ENCODE results near the gene LRRC4B. TPM values are rescaled to one million over a fixed set of nuclear protein-coding genes. Genes with fewer than 3 reads are reported as not detected.
"Not testable (repeated sequence)": the region's sequence is repeated elsewhere in the genome, so short reads cannot be mapped to it uniquely, and the experiment has no call there.

LRRC4B gene, protein sequence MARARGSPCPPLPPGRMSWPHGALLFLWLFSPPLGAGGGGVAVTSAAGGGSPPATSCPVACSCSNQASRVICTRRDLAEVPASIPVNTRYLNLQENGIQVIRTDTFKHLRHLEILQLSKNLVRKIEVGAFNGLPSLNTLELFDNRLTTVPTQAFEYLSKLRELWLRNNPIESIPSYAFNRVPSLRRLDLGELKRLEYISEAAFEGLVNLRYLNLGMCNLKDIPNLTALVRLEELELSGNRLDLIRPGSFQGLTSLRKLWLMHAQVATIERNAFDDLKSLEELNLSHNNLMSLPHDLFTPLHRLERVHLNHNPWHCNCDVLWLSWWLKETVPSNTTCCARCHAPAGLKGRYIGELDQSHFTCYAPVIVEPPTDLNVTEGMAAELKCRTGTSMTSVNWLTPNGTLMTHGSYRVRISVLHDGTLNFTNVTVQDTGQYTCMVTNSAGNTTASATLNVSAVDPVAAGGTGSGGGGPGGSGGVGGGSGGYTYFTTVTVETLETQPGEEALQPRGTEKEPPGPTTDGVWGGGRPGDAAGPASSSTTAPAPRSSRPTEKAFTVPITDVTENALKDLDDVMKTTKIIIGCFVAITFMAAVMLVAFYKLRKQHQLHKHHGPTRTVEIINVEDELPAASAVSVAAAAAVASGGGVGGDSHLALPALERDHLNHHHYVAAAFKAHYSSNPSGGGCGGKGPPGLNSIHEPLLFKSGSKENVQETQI
- total RNA-seq = 5.2 TPM

DNA sequence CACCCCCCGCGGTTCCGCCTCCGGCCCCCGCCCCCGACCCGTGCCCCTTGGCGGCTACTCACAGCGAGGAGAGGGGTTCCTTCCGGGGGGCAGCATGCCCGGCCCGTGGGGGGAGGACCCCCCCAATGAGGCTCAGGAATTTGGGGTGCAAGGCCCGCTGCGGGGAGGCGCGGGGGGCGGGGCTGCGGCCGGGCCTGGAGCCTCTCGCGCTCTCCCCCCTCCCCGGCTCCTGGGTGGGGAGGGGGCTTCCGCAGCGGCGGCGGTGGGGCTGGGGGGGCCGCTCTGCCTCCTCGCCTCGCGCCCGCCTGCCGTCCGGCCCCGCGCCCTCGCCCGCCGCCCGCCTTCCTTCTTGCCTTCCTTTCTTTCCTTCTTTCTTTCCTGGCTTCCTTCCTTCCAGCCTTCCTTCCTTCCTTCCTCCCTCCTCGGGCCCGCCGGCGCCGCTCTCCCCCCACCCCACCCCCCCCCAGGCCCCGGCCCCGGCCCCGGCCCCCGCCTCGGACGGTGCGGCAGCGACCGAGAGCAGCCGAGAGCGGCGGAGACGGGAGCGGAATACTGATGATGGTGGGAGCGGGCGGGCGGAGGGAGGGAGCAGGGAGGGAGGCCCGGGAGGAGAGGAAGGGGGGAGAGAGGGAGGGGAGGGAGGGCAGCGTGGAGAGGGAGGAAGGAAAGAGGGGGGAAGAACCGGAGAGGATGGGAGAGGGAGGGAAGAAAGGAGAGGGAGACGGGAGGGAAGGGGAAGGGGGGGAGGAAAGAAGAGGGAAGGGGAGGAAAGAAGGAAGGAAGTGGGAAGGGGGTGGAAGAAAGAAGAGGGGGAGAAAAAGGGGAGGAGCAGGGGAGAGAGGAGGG lies at the start of gene LRRC4B:
LRRC4B (minus strand) TSS at position 554 of the 846 bp plus-strand sequence. CDS start 19,597 bp downstream, outside the sequence.
- no peaks in the 10 kb centered on the region for H3K4me1 ChIP-seq (ENCODE audit: control insufficient read depth in 3 of 3, insufficient read depth in 3 of 3, low read length in 3 of 3)
- H3K9ac ChIP-seq (ENCODE audit: low read depth in 1 of 3, low read length in 3 of 3) = no peak within 1 kb of the TSS
- H3K36me3 ChIP-seq (ENCODE audit: control insufficient read depth in 3 of 3, insufficient read depth in 3 of 3, low read length in 3 of 3) = no peaks in the 10 kb centered on the region
- H3K9me3 ChIP-seq (ENCODE audit: control insufficient read depth in 3 of 3, low read length in 3 of 3) = no peaks in the 10 kb centered on the region
- peaks cover 49 to 59% (median 49%) of the 10 kb centered on the region in 3 donors for H3K27me3 ChIP-seq (ENCODE audit: control insufficient read depth in 3 of 3, insufficient read depth in 3 of 3, low read length in 3 of 3)
- H3K27ac ChIP-seq (ENCODE audit: low read depth, low read length) = no peak within 1 kb of the TSS
- H3K4me3 ChIP-seq (ENCODE audit: low read length in 3 of 3) = no peak within 1 kb of the TSS

DNA sequence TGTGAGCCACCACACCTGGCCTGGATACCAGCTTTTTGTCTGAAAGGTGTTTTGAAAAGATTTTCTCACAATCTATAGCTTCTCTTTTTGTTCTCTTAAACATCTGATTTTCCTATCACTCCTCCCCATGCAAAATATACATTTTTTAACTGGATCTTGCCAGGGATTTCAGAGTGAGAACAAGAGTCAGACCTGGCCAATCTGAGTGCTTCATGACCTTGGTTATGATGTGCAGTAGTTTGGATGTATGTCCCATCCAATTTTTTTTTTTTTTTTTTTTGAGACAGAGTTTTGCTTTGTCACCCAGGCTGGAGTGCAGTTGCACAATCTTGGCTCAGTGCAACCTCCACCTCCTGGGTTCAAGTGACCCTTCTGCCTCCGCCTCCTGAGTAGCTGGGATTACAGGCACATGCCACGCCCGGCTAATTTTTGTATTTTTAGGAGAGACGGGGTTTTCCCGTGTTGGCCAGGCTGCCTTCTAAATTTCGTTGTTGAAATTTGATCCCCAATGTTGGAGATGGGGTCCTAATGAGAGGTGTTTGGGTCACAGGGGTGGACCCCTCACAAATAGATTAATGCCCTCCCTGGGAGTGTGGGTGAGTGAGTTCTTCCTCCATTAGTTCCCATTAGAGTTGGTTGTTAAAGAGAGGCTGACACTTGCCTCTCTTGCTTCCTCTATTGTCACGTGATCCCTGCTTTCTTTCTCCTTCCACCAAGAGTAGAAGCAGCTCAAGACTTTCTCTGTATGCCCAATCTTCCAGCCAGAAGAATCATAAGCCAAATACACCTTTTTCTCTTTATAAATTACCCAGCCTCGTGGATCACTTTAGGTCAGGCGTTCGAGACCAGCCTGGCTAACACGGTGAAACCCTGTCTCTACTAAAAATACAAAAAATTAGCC lies 44.5 kb upstream of the LRRC4B start:
- not testable (repeated sequence) for H3K9me3 ChIP-seq (ENCODE audit: control insufficient read depth in 3 of 3, low read length in 3 of 3); H3K27me3 ChIP-seq (ENCODE audit: control insufficient read depth in 3 of 3, insufficient read depth in 3 of 3, low read length in 3 of 3); H3K4me3 ChIP-seq (ENCODE audit: low read length in 3 of 3); H3K4me1 ChIP-seq (ENCODE audit: control insufficient read depth in 3 of 3, insufficient read depth in 3 of 3, low read length in 3 of 3); H3K9ac ChIP-seq (ENCODE audit: low read depth in 1 of 3, low read length in 3 of 3); H3K36me3 ChIP-seq (ENCODE audit: control insufficient read depth in 3 of 3, insufficient read depth in 3 of 3, low read length in 3 of 3); H3K27ac ChIP-seq (ENCODE audit: low read depth, low read length)

DNA sequence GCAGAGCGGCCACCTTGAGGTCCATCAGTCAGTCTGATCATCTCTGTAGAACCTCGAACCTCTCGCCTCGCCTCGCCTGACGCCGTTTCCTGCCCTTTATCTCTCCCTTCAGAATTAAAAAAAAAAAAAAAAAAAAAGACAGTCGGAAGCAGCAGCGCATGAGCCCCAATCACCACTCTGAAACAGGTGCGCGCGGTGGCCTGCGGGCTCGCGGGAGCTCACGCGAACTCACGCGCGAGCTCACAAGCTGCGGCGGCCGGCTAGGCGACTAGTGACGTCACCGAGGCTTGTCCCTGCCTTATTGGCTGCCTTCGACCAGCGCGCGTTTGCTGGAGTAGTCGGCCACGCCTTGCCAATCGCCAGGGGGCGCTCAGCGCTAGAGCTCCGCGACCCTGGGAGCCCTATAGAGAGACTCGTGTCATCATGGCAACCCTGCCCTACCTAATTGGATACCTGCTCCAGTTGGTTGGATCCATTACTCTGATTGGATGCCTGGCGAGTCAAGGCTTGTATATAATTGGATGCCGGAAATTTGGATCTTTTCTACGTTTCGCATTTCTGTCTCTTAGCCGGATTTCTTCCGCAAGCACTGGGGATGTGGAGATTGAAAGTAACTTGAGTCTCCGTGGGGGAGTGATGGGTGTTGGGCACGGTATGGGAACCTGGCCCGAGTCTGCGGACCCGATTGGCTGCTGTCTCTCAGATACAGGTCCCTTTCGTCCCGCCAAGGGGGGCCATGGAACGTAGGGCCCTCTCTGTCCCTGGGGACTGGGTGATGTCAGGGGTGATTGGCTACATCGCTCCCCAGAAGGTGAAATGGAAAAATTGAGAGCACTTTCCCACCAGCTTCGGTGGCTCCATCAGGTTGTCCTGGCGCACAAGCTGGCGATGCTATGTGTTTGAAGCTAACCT lies 39.9 kb upstream of the LRRC4B start:
- peaks cover 13 to 19% (median 14%) of the 10 kb centered on the region in 3 donors for H3K27me3 ChIP-seq (ENCODE audit: control insufficient read depth in 3 of 3, insufficient read depth in 3 of 3, low read length in 3 of 3)
- H3K27ac ChIP-seq (ENCODE audit: low read depth, low read length) = no peak overlapping the region
- no peak overlapping the region for H3K4me3 ChIP-seq (ENCODE audit: low read length in 3 of 3)
- H3K9ac ChIP-seq (ENCODE audit: low read depth in 1 of 3, low read length in 3 of 3) = no peak overlapping the region
- H3K36me3 ChIP-seq (ENCODE audit: control insufficient read depth in 3 of 3, insufficient read depth in 3 of 3, low read length in 3 of 3) = no peaks in the 10 kb centered on the region
- peaks cover 0 to 4% (median 0%) of the 10 kb centered on the region in 3 donors for H3K9me3 ChIP-seq (ENCODE audit: control insufficient read depth in 3 of 3, low read length in 3 of 3)
- no peaks in the 10 kb centered on the region for H3K4me1 ChIP-seq (ENCODE audit: control insufficient read depth in 3 of 3, insufficient read depth in 3 of 3, low read length in 3 of 3)

DNA sequence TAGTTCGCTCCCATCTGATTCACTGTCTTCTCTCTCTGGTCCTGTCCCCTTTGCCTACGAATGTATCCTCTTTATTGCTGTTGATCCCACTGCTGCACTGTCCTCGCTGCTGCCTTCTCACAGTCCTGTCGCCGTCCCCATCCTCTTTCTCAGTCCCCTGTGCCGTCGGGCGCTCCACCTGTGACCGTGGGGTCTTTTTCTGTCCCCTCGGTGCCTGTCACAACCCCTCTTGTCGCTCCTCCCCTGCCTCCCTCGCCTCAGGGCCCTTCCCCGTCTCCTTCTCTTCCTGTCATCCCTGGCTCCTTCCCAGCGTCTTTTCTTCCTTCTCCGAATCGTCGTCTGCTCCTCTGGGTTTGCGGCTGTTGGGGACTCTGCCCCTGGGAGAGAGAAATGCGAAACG lies 39.2 kb upstream of the LRRC4B start:
- Histone ChIP-seq H3K4me1 (ENCODE audit: control insufficient read depth in 3 of 3, insufficient read depth in 3 of 3, low read length in 3 of 3) (no peaks in the 10 kb centered on the region), H3K36me3 (ENCODE audit: control insufficient read depth in 3 of 3, insufficient read depth in 3 of 3, low read length in 3 of 3) (no peaks in the 10 kb centered on the region), H3K27me3 (ENCODE audit: control insufficient read depth in 3 of 3, insufficient read depth in 3 of 3, low read length in 3 of 3) (peaks cover 19 to 22% (median 19%) of the 10 kb centered on the region in 3 donors), H3K4me3 (ENCODE audit: low read length in 3 of 3) (no peak overlapping the region), H3K27ac (ENCODE audit: low read depth, low read length) (no peak overlapping the region), H3K9me3 (ENCODE audit: control insufficient read depth in 3 of 3, low read length in 3 of 3) (peaks cover 0 to 4% (median 0%) of the 10 kb centered on the region in 3 donors), H3K9ac (ENCODE audit: low read depth in 1 of 3, low read length in 3 of 3) (no peak overlapping the region)

DNA sequence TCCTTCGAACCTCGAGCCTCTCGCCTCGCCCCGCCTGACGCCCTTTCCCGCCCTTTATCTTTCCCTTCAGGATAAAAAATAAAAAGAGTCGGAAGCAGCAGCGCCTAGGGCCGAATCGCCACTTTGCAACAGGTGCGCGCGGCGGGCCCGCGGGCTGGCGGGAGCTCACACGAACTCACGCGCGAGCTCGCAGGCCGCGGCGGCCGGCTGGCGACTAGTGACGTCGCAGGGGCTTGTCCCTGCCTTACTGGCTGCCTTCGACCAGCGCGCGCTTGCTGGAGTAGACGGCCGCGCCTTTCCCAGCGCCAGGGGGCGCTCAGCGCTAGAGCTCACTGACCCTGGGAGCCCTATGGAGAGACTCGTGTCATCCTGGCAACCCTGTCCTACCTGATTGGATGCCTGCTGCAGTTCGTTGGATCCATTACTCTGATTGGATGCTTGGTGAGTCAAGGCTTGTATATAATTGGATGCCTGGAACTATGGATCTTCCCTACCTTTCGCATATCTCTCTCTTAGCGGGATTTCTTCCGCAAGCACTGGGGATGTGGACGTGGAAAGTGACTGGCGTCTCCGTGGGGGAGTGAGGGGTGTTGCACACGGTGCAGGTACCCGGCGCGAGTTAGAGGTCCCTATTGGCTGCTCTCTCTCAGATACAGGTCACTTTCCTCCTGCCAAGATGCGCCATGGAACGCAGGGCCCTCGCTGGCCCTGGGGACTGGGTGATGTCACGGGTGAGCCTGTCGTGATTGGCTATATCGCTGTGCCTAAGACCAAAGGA lies 38.0 kb upstream of the LRRC4B start:
- not testable (repeated sequence) for H3K4me3 ChIP-seq (ENCODE audit: low read length in 3 of 3); H3K9ac ChIP-seq (ENCODE audit: low read depth in 1 of 3, low read length in 3 of 3); H3K27ac ChIP-seq (ENCODE audit: low read depth, low read length); H3K4me1 ChIP-seq (ENCODE audit: control insufficient read depth in 3 of 3, insufficient read depth in 3 of 3, low read length in 3 of 3); H3K9me3 ChIP-seq (ENCODE audit: control insufficient read depth in 3 of 3, low read length in 3 of 3); H3K36me3 ChIP-seq (ENCODE audit: control insufficient read depth in 3 of 3, insufficient read depth in 3 of 3, low read length in 3 of 3)
- peaks cover 20 to 30% (median 22%) of the 10 kb centered on the region in 3 donors for H3K27me3 ChIP-seq (ENCODE audit: control insufficient read depth in 3 of 3, insufficient read depth in 3 of 3, low read length in 3 of 3)

DNA sequence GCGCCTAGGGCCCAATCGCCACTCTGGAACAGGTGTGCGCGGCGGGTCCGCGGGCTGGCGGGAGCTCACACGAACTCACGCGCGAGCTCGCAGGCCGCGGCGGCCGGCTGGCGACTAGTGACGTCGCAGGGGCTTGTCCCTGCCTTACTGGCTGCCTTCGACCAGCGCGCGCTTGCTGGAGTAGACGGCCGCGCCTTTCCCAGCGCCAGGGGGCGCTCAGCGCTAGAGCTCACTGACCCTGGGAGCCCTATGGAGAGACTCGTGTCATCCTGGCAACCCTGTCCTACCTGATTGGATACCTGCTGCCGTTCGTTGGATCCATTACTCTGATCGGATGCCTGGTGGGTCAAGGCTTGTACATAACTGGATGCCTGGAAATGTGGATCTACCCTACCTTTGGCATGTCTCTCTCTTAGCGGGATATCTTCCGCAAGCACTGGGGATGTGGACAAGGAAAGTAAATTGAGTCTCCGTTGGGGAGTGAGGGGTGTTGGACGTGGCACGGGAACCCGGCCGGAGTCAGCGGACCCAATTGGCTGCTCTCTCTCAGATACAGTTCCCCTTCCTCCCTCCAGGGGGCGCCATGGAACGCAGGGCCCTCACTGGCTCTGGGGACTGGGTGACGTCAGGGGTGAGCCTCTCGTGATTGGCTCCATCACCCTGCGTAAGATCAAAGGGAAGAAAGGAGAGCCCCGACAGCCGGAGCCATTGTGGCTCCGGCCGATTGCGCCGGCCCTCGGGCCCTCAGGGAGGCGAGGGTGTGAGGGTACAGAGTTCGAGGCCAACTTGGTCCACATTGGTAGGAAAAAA lies 36.2 kb upstream of the LRRC4B start:
- H3K27me3 ChIP-seq (ENCODE audit: control insufficient read depth in 3 of 3, insufficient read depth in 3 of 3, low read length in 3 of 3) = peaks cover 20 to 34% (median 26%) of the 10 kb centered on the region in 3 donors
- H3K27ac ChIP-seq (ENCODE audit: low read depth, low read length); H3K36me3 ChIP-seq (ENCODE audit: control insufficient read depth in 3 of 3, insufficient read depth in 3 of 3, low read length in 3 of 3); H3K9me3 ChIP-seq (ENCODE audit: control insufficient read depth in 3 of 3, low read length in 3 of 3); H3K9ac ChIP-seq (ENCODE audit: low read depth in 1 of 3, low read length in 3 of 3); H3K4me3 ChIP-seq (ENCODE audit: low read length in 3 of 3); H3K4me1 ChIP-seq (ENCODE audit: control insufficient read depth in 3 of 3, insufficient read depth in 3 of 3, low read length in 3 of 3): not testable (repeated sequence)

DNA sequence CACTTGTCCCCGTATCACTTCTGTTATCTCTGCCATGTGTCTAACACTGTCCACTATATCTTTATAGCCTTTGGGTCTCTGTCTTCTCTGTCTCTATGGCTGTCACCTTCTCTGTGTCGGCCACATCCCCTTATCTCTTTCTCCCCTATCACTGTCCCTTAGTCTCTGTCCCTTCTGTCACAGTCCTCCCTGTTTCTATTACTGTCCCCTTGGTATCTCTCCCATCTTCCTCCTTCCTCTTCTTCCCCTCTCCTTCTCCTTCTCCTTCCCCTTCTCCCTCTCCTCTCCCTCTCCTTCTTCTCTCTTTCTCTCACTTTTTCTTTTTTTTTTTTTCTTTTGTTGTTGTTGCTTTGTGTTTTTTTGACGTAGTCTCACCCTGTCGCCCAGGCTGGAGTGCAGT lies 34.7 kb upstream of the LRRC4B start:
- Histone ChIP-seq H3K27ac (ENCODE audit: low read depth, low read length) (no peak overlapping the region), H3K9me3 (ENCODE audit: control insufficient read depth in 3 of 3, low read length in 3 of 3) (peaks cover 0 to 4% (median 0%) of the 10 kb centered on the region in 3 donors), H3K4me3 (ENCODE audit: low read length in 3 of 3) (no peak overlapping the region), H3K4me1 (ENCODE audit: control insufficient read depth in 3 of 3, insufficient read depth in 3 of 3, low read length in 3 of 3) (no peaks in the 10 kb centered on the region), H3K36me3 (ENCODE audit: control insufficient read depth in 3 of 3, insufficient read depth in 3 of 3, low read length in 3 of 3) (no peaks in the 10 kb centered on the region), H3K27me3 (ENCODE audit: control insufficient read depth in 3 of 3, insufficient read depth in 3 of 3, low read length in 3 of 3) (peaks cover 20 to 34% (median 25%) of the 10 kb centered on the region in 3 donors), H3K9ac (ENCODE audit: low read depth in 1 of 3, low read length in 3 of 3) (no peak overlapping the region)

DNA sequence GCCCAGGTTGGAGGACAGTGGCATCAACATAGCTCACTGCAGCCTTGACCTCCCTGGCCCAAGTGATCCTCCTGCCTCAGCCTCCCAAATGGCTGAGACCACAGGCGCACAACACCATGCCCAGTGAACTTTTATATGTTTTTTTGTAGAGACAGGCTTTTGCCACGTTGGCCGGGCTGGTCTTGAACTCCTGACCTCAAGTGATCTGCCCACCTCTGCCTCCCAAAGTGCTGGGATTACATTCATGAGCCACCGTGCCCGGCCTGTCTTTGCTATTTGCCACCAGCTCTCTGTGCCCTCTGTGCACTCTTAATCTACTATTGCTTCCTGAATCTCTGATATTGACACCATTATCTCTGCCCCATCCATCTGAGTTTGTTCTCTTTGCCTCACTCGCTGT lies 34.3 kb upstream of the LRRC4B start:
- H3K27me3 ChIP-seq (ENCODE audit: control insufficient read depth in 3 of 3, insufficient read depth in 3 of 3, low read length in 3 of 3) = peaks cover 17 to 31% (median 21%) of the 10 kb centered on the region in 3 donors
- H3K4me1 ChIP-seq (ENCODE audit: control insufficient read depth in 3 of 3, insufficient read depth in 3 of 3, low read length in 3 of 3) = no peaks in the 10 kb centered on the region
- H3K4me3 ChIP-seq (ENCODE audit: low read length in 3 of 3) = no peak overlapping the region
- H3K36me3 ChIP-seq (ENCODE audit: control insufficient read depth in 3 of 3, insufficient read depth in 3 of 3, low read length in 3 of 3) = no peaks in the 10 kb centered on the region
- H3K27ac ChIP-seq (ENCODE audit: low read depth, low read length) = no peak overlapping the region
- H3K9ac ChIP-seq (ENCODE audit: low read depth in 1 of 3, low read length in 3 of 3) = no peak overlapping the region
- H3K9me3 ChIP-seq (ENCODE audit: control insufficient read depth in 3 of 3, low read length in 3 of 3) = peaks cover 0 to 4% (median 0%) of the 10 kb centered on the region in 3 donors
